Calu3 (cell line): ENCODE data around the gene LYPD4. TPM values are rescaled to one million over a fixed set of nuclear protein-coding genes. Genes with fewer than 3 reads are reported as not detected.

Experiments used
- microRNA-seq: library from miRNA; unstranded; fragments of <30 nt; microRNA quantifications from one replicate; pipeline ENCODE4 v1.2.0, GENCODE V29; 2022
- total RNA-seq: library from RNA; stranded (reverse); gene quantifications from 2 replicates; pipeline ENCODE4 v1.2.3, GENCODE V29; 2022

LYPD4 gene
- total RNA-seq, 1 experiment from 2014 or later, result not detected

Small RNA genes lying within 50 kb of the gene (microRNA-seq; reads per million reads assigned to microRNA genes)
- gene MIR6797, result 1.8 reads per million

Other genes starting within 250 kb of the LYPD4 start
- not detected in 2 replicates for gene CEACAM4, start 217.6 kb downstream of the LYPD4 start, total RNA-seq
- 5.9 and 9.0 TPM in 2 replicates for gene CEACAM7, start 156.4 kb downstream of the LYPD4 start, total RNA-seq
- gene CEACAM5, start 136.1 kb downstream of the LYPD4 start, total RNA-seq, result 1.1 and 3.4 TPM in 2 replicates
- 44.5 and 98.9 TPM in 2 replicates for gene CEACAM6, start 89.2 kb downstream of the LYPD4 start, total RNA-seq
- gene CEACAM3, start 48.1 kb downstream of the LYPD4 start, total RNA-seq, result not detected in 2 replicates
- not detected in 2 replicates for gene DMRTC2, start 359 bp upstream of the LYPD4 start, total RNA-seq
- 2,051 and 2,220 TPM in 2 replicates for gene RPS19, start 15.6 kb upstream of the LYPD4 start, total RNA-seq
- 0.45 and 0.59 TPM in 2 replicates for gene CD79A, start 32.6 kb upstream of the LYPD4 start, total RNA-seq
- gene ARHGEF1, start 38.5 kb upstream of the LYPD4 start, total RNA-seq, result 122 and 163 TPM in 2 replicates
- 0.21 and 0.29 TPM in 2 replicates for gene ERFL, start 83.8 kb upstream of the LYPD4 start, total RNA-seq
- 116 and 126 TPM in 2 replicates for gene RABAC1, start 114.6 kb upstream of the LYPD4 start, total RNA-seq
- gene ATP1A3, start 149.5 kb upstream of the LYPD4 start, total RNA-seq, result 1.1 and 1.7 TPM in 2 replicates
- gene GRIK5, start 225.5 kb upstream of the LYPD4 start, total RNA-seq, result 0.44 and 0.61 TPM in 2 replicates
- 22.0 and 22.1 TPM in 2 replicates for gene ZNF574, start 231.5 kb upstream of the LYPD4 start, total RNA-seq